ENCODE measurements around the gene KRT28. TPM values are rescaled to one million over a fixed set of nuclear protein-coding genes. Genes with fewer than 3 reads are reported as not detected.

The KRT28 gene
- total and polyA plus RNA-seq, 2 of the 13 experiments (the other 11 are each of a cell fraction or from before 2014, with no cell fraction given): not detected

- no peaks in the 10 kb centered on the region for H3K4me1 ChIP-seq (ENCODE audit: insufficient read depth, low read length)
- ChIA-PET POLR2A (no interaction called here), CTCF (ENCODE audit: low intra/inter-chr PET ratio, low total read pairs) (no interaction called here)
- peaks cover 0 to 7% of the 10 kb centered on the region in 2 experiments; a peak in 1 of 5 replicates for H3K27me3 ChIP-seq (ENCODE audit: control insufficient read depth in 1 of 2, insufficient read depth in 2 of 2, low read length in 2 of 2)
- no peaks in the 10 kb centered on the region for H4K20me1 ChIP-seq (ENCODE audit: insufficient read depth, low read length)
- H3K9ac ChIP-seq (ENCODE audit: insufficient read depth, low read depth, low read length): no peak overlapping the region
- no peak overlapping the region for H3K4me2 ChIP-seq (ENCODE audit: low read depth, low read length)
- no peak overlapping the region for H3K4me3 ChIP-seq (replicated peaks in 1 of 3; ENCODE audit: insufficient read depth in 1 of 3, low read depth in 2 of 3, low read length in 3 of 3)
- 33% methylated on average over 1 of the region's 1 CpG for WGBS (ENCODE audit: low lambda C conversion rate)
- intact Hi-C loops (cut with micrococcal nuclease; ENCODE audit: unreplicated experiment) (no loop called here), in situ Hi-C loops (cut with HindIII; ENCODE audit: extremely low pct_ligation_motif_present, low pct_unique_long_range_greater_than_20kb) (no loop called here)
- DNase-seq (ENCODE audit: low spot score): no peak
- no peak overlapping the region for H3K27ac ChIP-seq (ENCODE audit: extremely low read length, insufficient read depth, low read length)
- TF ChIP-seq ZNF329 (CRISPR knock-in tag; IDR thresholded peaks at IDR 0.05; ENCODE audit: low read depth) (no peak), PATZ1 (CRISPR knock-in tag; IDR thresholded peaks at IDR 0.05) (no peak), ZBTB34 (CRISPR knock-in tag; IDR thresholded peaks at IDR 0.05) (no peak), ZNF230 (CRISPR knock-in tag; IDR thresholded peaks at IDR 0.05) (no peak)
- no TSS peak for BruUV-seq (replicated peaks)
- H3K36me3 ChIP-seq (replicated peaks in 1 of 2; ENCODE audit: control insufficient read depth in 1 of 2, insufficient read depth in 2 of 2, low read length in 2 of 2): no peaks in the 10 kb centered on the region
- no peaks in the 10 kb centered on the region for H3K79me2 ChIP-seq (ENCODE audit: insufficient read depth, low read length)
- no peak for FAIRE-seq
- no peak overlapping the region for H2AFZ ChIP-seq (ENCODE audit: low read length)
- ATAC-seq: no peak
- H3K9me3 ChIP-seq (ENCODE audit: low read length): no peaks in the 10 kb centered on the region
These were observed 46.9 kb upstream of the KRT28 start for GRCh38 chr17:40846515-40847144.
